ENCODE results near the gene S100B. TPM values are rescaled to one million over a fixed set of nuclear protein-coding genes. Genes with fewer than 3 reads are reported as not detected.
"Not testable (repeated sequence)": the region's sequence is repeated elsewhere in the genome, so short reads cannot be mapped to it uniquely, and the experiment has no call there.

Gene S100B
- total and polyA plus RNA-seq, 4 donors: 3.2 to 6.0 (median 5.4) TPM

DNA sequence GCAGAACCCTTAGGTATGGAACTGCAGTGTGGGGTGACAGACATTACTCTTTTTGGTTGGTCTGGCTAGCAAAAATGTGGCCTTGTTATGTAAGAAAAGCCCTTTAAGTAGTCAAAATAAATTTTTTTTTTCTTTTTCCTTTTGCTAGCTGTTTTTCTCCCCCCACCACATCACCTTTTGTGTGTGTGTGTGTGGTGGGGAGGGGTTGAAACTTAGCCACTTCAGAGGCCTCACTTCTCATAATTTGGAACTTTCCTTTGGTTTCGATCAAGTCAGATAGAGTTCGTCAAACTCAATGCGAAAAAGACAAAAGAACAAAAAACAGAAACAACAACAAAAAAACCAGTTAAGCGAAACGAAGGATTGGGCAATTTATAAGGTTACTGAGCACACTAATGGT is 28.7 kb upstream of the S100B start:
- no peak overlapping the region for H3K4me3 ChIP-seq
- DNase-seq (no peak), ATAC-seq (ENCODE audit: insufficient read depth, low FRiP score) (no peak)
- TF ChIP-seq, protein P1, sequence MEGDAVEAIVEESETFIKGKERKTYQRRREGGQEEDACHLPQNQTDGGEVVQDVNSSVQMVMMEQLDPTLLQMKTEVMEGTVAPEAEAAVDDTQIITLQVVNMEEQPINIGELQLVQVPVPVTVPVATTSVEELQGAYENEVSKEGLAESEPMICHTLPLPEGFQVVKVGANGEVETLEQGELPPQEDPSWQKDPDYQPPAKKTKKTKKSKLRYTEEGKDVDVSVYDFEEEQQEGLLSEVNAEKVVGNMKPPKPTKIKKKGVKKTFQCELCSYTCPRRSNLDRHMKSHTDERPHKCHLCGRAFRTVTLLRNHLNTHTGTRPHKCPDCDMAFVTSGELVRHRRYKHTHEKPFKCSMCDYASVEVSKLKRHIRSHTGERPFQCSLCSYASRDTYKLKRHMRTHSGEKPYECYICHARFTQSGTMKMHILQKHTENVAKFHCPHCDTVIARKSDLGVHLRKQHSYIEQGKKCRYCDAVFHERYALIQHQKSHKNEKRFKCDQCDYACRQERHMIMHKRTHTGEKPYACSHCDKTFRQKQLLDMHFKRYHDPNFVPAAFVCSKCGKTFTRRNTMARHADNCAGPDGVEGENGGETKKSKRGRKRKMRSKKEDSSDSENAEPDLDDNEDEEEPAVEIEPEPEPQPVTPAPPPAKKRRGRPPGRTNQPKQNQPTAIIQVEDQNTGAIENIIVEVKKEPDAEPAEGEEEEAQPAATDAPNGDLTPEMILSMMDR (IDR thresholded peaks at IDR 0.05; ENCODE audit: control extremely low read depth, extremely low read depth): no peak
- no peak overlapping the region for H3K27ac ChIP-seq (ENCODE audit: low read depth in 1 of 2, low read length in 1 of 2)
- 88 to 92% methylated on average over 5 of the region's 5 CpGs for whole genome bisulfite sequencing, 2 donors
- peaks cover 0 to 9% (median 2%) of the 10 kb centered on the region in 4 donors for H3K36me3 ChIP-seq (ENCODE audit: control insufficient read depth in 4 of 4, insufficient read depth in 4 of 4, low read length in 4 of 4)
- H3K9me3 ChIP-seq (ENCODE audit: control insufficient read depth in 4 of 4, insufficient read depth in 3 of 4, low read length in 3 of 4): no peaks in the 10 kb centered on the region
- no peak overlapping the region for H3K9ac ChIP-seq (ENCODE audit: insufficient read depth in 1 of 2, low read length in 2 of 2)
- peaks cover 0 to 24% (median 17%) of the 10 kb centered on the region in 5 donors for H3K4me1 ChIP-seq (ENCODE audit: control insufficient read depth in 5 of 5, insufficient read depth in 5 of 5, low read length in 5 of 5)
- no peaks in the 10 kb centered on the region for H3K27me3 ChIP-seq (ENCODE audit: control insufficient read depth in 3 of 3, insufficient read depth in 3 of 3, low read length in 2 of 3)

DNA sequence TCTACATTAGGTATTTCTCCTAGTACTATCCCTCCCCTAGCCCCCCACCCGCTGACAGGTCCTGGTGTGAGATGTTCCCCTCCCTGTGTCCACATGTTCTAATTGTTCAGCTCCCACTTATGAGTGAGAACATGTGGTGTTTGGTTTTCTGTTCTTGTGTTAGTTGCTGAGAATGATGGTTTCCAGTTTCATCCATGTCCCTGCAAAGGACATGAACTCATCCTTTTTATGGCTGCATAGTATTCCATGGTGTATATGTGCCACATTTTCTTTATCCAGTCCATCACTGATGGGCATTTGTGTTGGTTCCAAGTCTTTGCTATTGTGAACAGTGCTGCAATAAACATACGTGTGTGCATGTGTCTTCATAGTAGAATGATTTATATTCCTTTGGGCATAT is 26.0 kb upstream of the S100B start:
- 89 to 93% methylated on average over 2 of the region's 2 CpGs for WGBS, 2 donors
- H3K9ac ChIP-seq (ENCODE audit: insufficient read depth in 1 of 2, low read length in 2 of 2); H3K4me1 ChIP-seq (ENCODE audit: control insufficient read depth in 5 of 5, insufficient read depth in 5 of 5, low read length in 5 of 5); H3K36me3 ChIP-seq (ENCODE audit: control insufficient read depth in 4 of 4, insufficient read depth in 4 of 4, low read length in 4 of 4); H3K27me3 ChIP-seq (ENCODE audit: control insufficient read depth in 3 of 3, insufficient read depth in 3 of 3, low read length in 2 of 3); DNase-seq; H3K4me3 ChIP-seq; H3K27ac ChIP-seq (ENCODE audit: low read depth in 1 of 2, low read length in 1 of 2); H3K9me3 ChIP-seq (ENCODE audit: control insufficient read depth in 4 of 4, insufficient read depth in 3 of 4, low read length in 3 of 4); ATAC-seq (ENCODE audit: insufficient read depth, low FRiP score): not testable (repeated sequence)

DNA sequence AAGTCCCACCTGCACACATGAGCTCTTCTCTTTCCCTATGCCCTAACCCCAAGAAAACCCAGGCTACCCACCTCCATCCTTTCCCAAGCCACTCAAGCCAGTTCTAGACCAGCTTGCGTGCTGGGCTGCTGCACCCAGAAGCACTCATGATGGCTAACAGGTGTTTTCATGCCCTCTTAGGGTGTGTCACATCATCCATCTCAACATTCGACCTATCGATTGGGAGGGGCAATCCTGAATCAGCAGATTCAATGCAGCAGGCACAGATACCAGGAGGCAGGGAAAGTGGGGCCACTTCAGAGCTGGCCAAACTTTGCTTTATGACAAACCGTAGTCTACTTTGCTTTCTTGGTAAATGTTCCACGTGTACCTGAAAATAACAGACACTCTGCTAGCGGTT is 24.0 kb upstream of the S100B start:
- Histone ChIP-seq H3K9me3 (ENCODE audit: control insufficient read depth in 4 of 4, insufficient read depth in 3 of 4, low read length in 3 of 4) (peaks cover 0 to 17% (median 10%) of the 10 kb centered on the region in 4 donors), H3K9ac (ENCODE audit: insufficient read depth in 1 of 2, low read length in 2 of 2) (no peak overlapping the region), H3K36me3 (ENCODE audit: control insufficient read depth in 4 of 4, insufficient read depth in 4 of 4, low read length in 4 of 4) (no peaks in the 10 kb centered on the region), H3K4me1 (ENCODE audit: control insufficient read depth in 5 of 5, insufficient read depth in 5 of 5, low read length in 5 of 5) (peaks cover 0 to 6% (median 0%) of the 10 kb centered on the region in 5 donors), H3K27ac (ENCODE audit: low read depth in 1 of 2, low read length in 1 of 2) (no peak overlapping the region), H3K4me3 (no peak overlapping the region), H3K27me3 (ENCODE audit: control insufficient read depth in 3 of 3, insufficient read depth in 3 of 3, low read length in 2 of 3) (no peaks in the 10 kb centered on the region)
- no peak for ATAC-seq (ENCODE audit: insufficient read depth, low FRiP score)
- no peak for DNase-seq
- TF ChIP-seq, protein P1 (IDR thresholded peaks at IDR 0.05; ENCODE audit: control extremely low read depth, extremely low read depth): no peak
- 78 to 88% methylated on average over 6 of the region's 6 CpGs for WGBS, 2 donors

GRCh38 chr21:46627726-46628125 is 22.8 kb upstream of the S100B start:
- no peak overlapping the region for H3K27ac ChIP-seq (ENCODE audit: low read depth in 1 of 2, low read length in 1 of 2)

More at GRCh38 chr21:46627726-46628125, 22.8 kb upstream of the S100B start:
- peaks cover 0 to 17% (median 10%) of the 10 kb centered on the region in 4 donors for H3K9me3 ChIP-seq (ENCODE audit: control insufficient read depth in 4 of 4, insufficient read depth in 3 of 4, low read length in 3 of 4)
- 83 to 87% methylated on average over 4 of the region's 4 CpGs for WGBS, 2 donors
- no peaks in the 10 kb centered on the region for H3K36me3 ChIP-seq (ENCODE audit: control insufficient read depth in 4 of 4, insufficient read depth in 4 of 4, low read length in 4 of 4)
- DNase-seq (no peak), ATAC-seq (ENCODE audit: insufficient read depth, low FRiP score) (no peak)
- H3K4me1 ChIP-seq (ENCODE audit: control insufficient read depth in 5 of 5, insufficient read depth in 5 of 5, low read length in 5 of 5): peaks cover 0 to 9% (median 0%) of the 10 kb centered on the region in 5 donors
- no peaks in the 10 kb centered on the region for H3K27me3 ChIP-seq (ENCODE audit: control insufficient read depth in 3 of 3, insufficient read depth in 3 of 3, low read length in 2 of 3)
- no peak overlapping the region for H3K4me3 ChIP-seq
- TF ChIP-seq, protein P1 (IDR thresholded peaks at IDR 0.05; ENCODE audit: control extremely low read depth, extremely low read depth): no peak
- H3K9ac ChIP-seq (ENCODE audit: insufficient read depth in 1 of 2, low read length in 2 of 2): no peak overlapping the region
